ENCODE measurements around the gene PATZ1.

DNA sequence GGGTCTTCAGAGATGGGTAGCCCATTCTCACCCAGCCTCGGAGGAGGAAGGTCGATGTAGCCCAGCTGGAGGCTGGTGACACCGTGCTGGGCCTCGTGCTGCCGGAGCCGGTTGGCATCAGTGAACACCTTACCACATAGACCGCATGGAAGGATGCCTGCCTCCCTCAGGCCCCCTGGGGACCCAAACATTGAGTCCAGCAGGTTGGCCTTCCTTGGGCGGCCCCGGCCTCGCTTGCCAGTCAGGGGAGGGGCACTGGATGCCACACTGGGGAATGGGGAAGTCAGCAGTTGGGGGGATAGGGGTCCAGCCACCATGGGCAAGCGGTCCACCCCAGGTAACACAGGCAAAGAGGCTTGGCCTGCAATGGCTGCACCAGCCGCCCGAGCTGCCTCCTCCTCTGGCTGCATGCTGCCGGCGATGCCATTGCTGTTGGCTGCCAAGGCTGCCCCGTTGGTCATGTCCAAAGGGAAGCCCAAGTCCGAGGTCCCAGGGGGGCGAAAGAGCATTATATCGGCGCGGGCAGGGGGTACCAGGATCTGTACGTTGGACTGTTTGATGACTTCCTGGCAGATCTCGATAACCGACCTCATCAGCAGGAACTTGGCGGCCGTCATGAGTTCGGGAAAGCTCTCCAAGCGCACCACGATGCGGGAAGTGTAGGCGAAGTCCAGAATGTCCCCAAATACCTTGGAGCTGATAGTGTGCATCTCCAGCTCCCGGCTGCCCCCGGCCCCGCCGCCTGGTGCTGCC, 1.4 kb downstream of the PATZ1 start:
- TF ChIP-seq, protein P1, sequence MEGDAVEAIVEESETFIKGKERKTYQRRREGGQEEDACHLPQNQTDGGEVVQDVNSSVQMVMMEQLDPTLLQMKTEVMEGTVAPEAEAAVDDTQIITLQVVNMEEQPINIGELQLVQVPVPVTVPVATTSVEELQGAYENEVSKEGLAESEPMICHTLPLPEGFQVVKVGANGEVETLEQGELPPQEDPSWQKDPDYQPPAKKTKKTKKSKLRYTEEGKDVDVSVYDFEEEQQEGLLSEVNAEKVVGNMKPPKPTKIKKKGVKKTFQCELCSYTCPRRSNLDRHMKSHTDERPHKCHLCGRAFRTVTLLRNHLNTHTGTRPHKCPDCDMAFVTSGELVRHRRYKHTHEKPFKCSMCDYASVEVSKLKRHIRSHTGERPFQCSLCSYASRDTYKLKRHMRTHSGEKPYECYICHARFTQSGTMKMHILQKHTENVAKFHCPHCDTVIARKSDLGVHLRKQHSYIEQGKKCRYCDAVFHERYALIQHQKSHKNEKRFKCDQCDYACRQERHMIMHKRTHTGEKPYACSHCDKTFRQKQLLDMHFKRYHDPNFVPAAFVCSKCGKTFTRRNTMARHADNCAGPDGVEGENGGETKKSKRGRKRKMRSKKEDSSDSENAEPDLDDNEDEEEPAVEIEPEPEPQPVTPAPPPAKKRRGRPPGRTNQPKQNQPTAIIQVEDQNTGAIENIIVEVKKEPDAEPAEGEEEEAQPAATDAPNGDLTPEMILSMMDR (IDR thresholded peaks at IDR 0.05), result no peak
- TF ChIP-seq, protein P2, sequence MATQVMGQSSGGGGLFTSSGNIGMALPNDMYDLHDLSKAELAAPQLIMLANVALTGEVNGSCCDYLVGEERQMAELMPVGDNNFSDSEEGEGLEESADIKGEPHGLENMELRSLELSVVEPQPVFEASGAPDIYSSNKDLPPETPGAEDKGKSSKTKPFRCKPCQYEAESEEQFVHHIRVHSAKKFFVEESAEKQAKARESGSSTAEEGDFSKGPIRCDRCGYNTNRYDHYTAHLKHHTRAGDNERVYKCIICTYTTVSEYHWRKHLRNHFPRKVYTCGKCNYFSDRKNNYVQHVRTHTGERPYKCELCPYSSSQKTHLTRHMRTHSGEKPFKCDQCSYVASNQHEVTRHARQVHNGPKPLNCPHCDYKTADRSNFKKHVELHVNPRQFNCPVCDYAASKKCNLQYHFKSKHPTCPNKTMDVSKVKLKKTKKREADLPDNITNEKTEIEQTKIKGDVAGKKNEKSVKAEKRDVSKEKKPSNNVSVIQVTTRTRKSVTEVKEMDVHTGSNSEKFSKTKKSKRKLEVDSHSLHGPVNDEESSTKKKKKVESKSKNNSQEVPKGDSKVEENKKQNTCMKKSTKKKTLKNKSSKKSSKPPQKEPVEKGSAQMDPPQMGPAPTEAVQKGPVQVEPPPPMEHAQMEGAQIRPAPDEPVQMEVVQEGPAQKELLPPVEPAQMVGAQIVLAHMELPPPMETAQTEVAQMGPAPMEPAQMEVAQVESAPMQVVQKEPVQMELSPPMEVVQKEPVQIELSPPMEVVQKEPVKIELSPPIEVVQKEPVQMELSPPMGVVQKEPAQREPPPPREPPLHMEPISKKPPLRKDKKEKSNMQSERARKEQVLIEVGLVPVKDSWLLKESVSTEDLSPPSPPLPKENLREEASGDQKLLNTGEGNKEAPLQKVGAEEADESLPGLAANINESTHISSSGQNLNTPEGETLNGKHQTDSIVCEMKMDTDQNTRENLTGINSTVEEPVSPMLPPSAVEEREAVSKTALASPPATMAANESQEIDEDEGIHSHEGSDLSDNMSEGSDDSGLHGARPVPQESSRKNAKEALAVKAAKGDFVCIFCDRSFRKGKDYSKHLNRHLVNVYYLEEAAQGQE (IDR thresholded peaks at IDR 0.05; ENCODE audit: insufficient read depth in 1 of 2, low read depth in 2 of 2, low read length in 1 of 2), result no peak
- TF ChIP-seq POLR2AphosphoS5 (IDR thresholded peaks at IDR 0.05; ENCODE audit: low read depth, low read length) (no peak), SIN3A (IDR thresholded peaks at IDR 0.05; ENCODE audit: borderline replicate concordance, insufficient read depth, low read depth, low read length) (no peak)

Measured in Panc1 (cell line).